ENCODE results near the gene LEKR1. TPM values are rescaled to one million over a fixed set of nuclear protein-coding genes. Genes with fewer than 3 reads are reported as not detected.
"Not testable (repeated sequence)": the region's sequence is repeated elsewhere in the genome, so short reads cannot be mapped to it uniquely, and the experiment has no call there.

The LEKR1 gene
- total RNA-seq, 1 donor = 0.36 TPM

GRCh38 chr3:156819842-156820691 is 6.1 kb upstream of the LEKR1 start:
- Histone ChIP-seq H2AFZ (ENCODE audit: low read length) (no peak overlapping the region), H3K27me3 (ENCODE audit: insufficient read depth, low read length) (no peaks in the 10 kb centered on the region), H3K36me3 (ENCODE audit: insufficient read depth, low read length) (no peaks in the 10 kb centered on the region), H3K4me1 (ENCODE audit: insufficient read depth, low read length) (peaks cover 41% of the 10 kb centered on the region), H3K79me2 (ENCODE audit: insufficient read depth, low read length) (no peaks in the 10 kb centered on the region), H3K27ac (ENCODE audit: low read depth, low read length) (peak overlapping the region; percentile 100), H3K9me3 (ENCODE audit: low read depth, low read length) (no peaks in the 10 kb centered on the region), H3K4me2 (ENCODE audit: insufficient read depth, low read length) (no peak overlapping the region), H4K20me1 (ENCODE audit: insufficient read depth, low read length) (no peaks in the 10 kb centered on the region), H3K4me3 (ENCODE audit: insufficient read depth, low read length) (no peak overlapping the region)
- no peak for TF ChIP-seq CTCF (IDR thresholded peaks at IDR 0.05; ENCODE audit: extremely low read depth, low read depth, low read length)
- DNase-seq (ENCODE audit: insufficient read length, low spot score, missing footprints) = no peak

- Histone ChIP-seq H4K20me1 (ENCODE audit: insufficient read depth, low read length) (no peaks in the 10 kb centered on the region), H3K36me3 (ENCODE audit: insufficient read depth, low read length) (no peaks in the 10 kb centered on the region), H3K4me3 (ENCODE audit: insufficient read depth, low read length) (no peak overlapping the region), H3K27ac (ENCODE audit: low read depth, low read length) (peak overlapping the region; percentile 100), H3K4me1 (ENCODE audit: insufficient read depth, low read length) (peaks cover 46% of the 10 kb centered on the region), H3K27me3 (ENCODE audit: insufficient read depth, low read length) (no peaks in the 10 kb centered on the region), H3K4me2 (ENCODE audit: insufficient read depth, low read length) (no peak overlapping the region), H3K79me2 (ENCODE audit: insufficient read depth, low read length) (no peaks in the 10 kb centered on the region), H2AFZ (ENCODE audit: low read length) (no peak overlapping the region), H3K9me3 (ENCODE audit: low read depth, low read length) (no peaks in the 10 kb centered on the region)
- DNase-seq (ENCODE audit: insufficient read length, low spot score, missing footprints) = peak; percentile 65
- no peak for TF ChIP-seq CTCF (IDR thresholded peaks at IDR 0.05; ENCODE audit: extremely low read depth, low read depth, low read length)
Measured at GRCh38 chr3:156820692-156821080, 5.5 kb upstream of the LEKR1 start.

- not testable (repeated sequence) for H2AFZ ChIP-seq (ENCODE audit: low read length); DNase-seq (ENCODE audit: insufficient read length, low spot score, missing footprints); H3K4me2 ChIP-seq (ENCODE audit: insufficient read depth, low read length); H3K27ac ChIP-seq (ENCODE audit: low read depth, low read length); H3K36me3 ChIP-seq (ENCODE audit: insufficient read depth, low read length); H3K4me3 ChIP-seq (ENCODE audit: insufficient read depth, low read length); H4K20me1 ChIP-seq (ENCODE audit: insufficient read depth, low read length); H3K9me3 ChIP-seq (ENCODE audit: low read depth, low read length); H3K79me2 ChIP-seq (ENCODE audit: insufficient read depth, low read length); H3K27me3 ChIP-seq (ENCODE audit: insufficient read depth, low read length)
- peaks cover 49% of the 10 kb centered on the region for H3K4me1 ChIP-seq (ENCODE audit: insufficient read depth, low read length)
Measured at GRCh38 chr3:156822626-156823260, 3.4 kb upstream of the LEKR1 start.

GRCh38 chr3:156825795-156826143 is 384 bp upstream of the LEKR1 start:
- Histone ChIP-seq H3K4me2 (ENCODE audit: insufficient read depth, low read length) (peak overlapping the region; percentile 99), H3K27ac (ENCODE audit: low read depth, low read length) (peak overlapping the region; percentile 100), H2AFZ (ENCODE audit: low read length) (peak overlapping the region; percentile 72), H3K79me2 (ENCODE audit: insufficient read depth, low read length) (no peaks in the 10 kb centered on the region), H3K36me3 (ENCODE audit: insufficient read depth, low read length) (no peaks in the 10 kb centered on the region), H3K4me3 (ENCODE audit: insufficient read depth, low read length) (peak overlapping the region; percentile 79), H3K27me3 (ENCODE audit: insufficient read depth, low read length) (no peaks in the 10 kb centered on the region), H3K4me1 (ENCODE audit: insufficient read depth, low read length) (peaks cover 18% of the 10 kb centered on the region), H4K20me1 (ENCODE audit: insufficient read depth, low read length) (no peaks in the 10 kb centered on the region), H3K9me3 (ENCODE audit: low read depth, low read length) (no peaks in the 10 kb centered on the region)
- DNase-seq (ENCODE audit: insufficient read length, low spot score, missing footprints) = no peak
- no peak for TF ChIP-seq CTCF (IDR thresholded peaks at IDR 0.05; ENCODE audit: extremely low read depth, low read depth, low read length)
